Measurements from ENCODE around the gene CEP128.

CEP128 gene

DNA sequence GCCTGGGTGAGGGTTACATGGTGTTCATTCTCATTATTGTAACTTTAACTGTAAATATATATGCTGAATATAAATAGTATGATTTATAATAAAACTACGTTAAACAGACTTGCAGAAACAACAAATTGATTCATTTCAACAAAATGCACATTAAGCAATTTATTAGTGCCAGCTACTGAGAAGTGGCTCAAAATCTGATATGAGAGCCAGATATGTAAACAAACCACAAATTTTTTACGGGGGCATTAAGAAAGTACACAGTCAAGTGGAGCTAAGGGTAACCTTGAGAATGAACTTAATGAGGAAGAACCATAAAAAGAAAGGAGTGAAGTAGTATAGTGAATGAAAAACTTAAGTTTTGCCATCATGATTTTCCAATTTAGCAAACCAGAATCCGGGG, 40.3 kb downstream of the CEP128 start:
- in situ Hi-C loops (cut with MboI; ENCODE audit: low sequenced_read_pairs, unreplicated experiment) = no loop called here

DNA sequence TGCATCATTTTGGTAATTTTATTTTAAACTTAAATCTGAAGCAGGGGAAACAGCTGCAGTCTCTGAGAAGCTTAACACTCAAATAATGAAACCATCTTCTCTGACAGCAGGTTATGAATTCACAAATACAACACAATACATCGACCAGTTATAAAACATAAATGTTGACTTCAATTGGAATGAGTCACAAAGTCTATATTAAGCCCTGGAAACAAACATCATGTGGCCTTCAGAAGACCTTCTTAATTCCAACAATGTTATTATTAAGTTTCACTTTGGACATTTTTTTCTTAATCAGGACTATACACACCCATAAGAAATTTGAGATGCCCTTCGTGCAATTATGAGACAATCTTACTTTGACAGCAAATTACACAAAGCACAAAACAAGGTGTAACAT, 68.9 kb downstream of the CEP128 start:
- TF ChIP-seq CTCF (IDR thresholded peaks at IDR 0.05; ENCODE audit: borderline replicate concordance, control extremely low read depth, extremely low read depth, insufficient read depth, missing control alignments) = no peak
- in situ Hi-C loops (cut with MboI; ENCODE audit: low sequenced_read_pairs, unreplicated experiment) = loop anchor here (25.0 kb wide), 1 partner anchor 660 kb away; the partner anchor contains the start of gene DIO2
- no peak for DNase-seq (ENCODE audit: low spot score)

More for the DNA sequence above, 40.3 kb downstream of the CEP128 start:
- DNase-seq (ENCODE audit: low spot score) = no peak
- no peak for TF ChIP-seq CTCF (IDR thresholded peaks at IDR 0.05; ENCODE audit: borderline replicate concordance, control extremely low read depth, extremely low read depth, insufficient read depth, missing control alignments)

DNA sequence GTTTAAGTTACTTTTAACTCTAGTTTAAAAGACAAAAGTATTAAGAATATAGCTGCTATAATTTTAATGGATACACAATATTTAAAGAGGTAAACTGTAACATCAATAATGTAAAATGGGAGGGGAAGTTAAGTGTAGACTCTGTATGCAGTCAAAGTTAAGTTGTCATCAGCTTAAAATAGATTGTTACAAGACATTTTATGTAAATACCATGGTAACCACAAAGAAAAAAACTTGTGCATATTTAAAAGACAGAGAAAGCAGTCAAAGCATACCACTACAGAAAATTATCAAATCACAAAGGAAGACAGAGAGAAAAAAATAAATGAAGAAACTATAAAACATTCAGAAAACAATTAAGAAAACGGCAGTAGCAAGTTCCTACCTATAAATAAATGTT, 73.3 kb downstream of the CEP128 start:
- TF ChIP-seq CTCF (IDR thresholded peaks at IDR 0.05; ENCODE audit: borderline replicate concordance, control extremely low read depth, extremely low read depth, insufficient read depth, missing control alignments) = no peak
- in situ Hi-C loops (cut with MboI; ENCODE audit: low sequenced_read_pairs, unreplicated experiment) = loop anchor here (25.0 kb wide), 1 partner anchor 656 kb away; the partner anchor contains the start of gene DIO2
- DNase-seq (ENCODE audit: low spot score) = no peak

- no peak for TF ChIP-seq CTCF (IDR thresholded peaks at IDR 0.05; ENCODE audit: borderline replicate concordance, control extremely low read depth, extremely low read depth, insufficient read depth, missing control alignments)
- no peak for DNase-seq (ENCODE audit: low spot score)
- in situ Hi-C loops (cut with MboI; ENCODE audit: low sequenced_read_pairs, unreplicated experiment) = loop anchor here (25.0 kb wide), 1 partner anchor 655 kb away; the partner anchor contains the start of gene DIO2
Measured at GRCh38 chr14:80867798-80868197, 73.7 kb downstream of the CEP128 start.

- TF ChIP-seq CTCF (IDR thresholded peaks at IDR 0.05; ENCODE audit: borderline replicate concordance, control extremely low read depth, extremely low read depth, insufficient read depth, missing control alignments) = no peak
- DNase-seq (ENCODE audit: low spot score) = no peak
- in situ Hi-C loops (cut with MboI; ENCODE audit: low sequenced_read_pairs, unreplicated experiment) = loop anchor here (25.0 kb wide), 1 partner anchor 655 kb away; the partner anchor contains the start of gene DIO2
Measured at GRCh38 chr14:80867091-80867490, 74.4 kb downstream of the CEP128 start.

- no peak for TF ChIP-seq CTCF (IDR thresholded peaks at IDR 0.05; ENCODE audit: borderline replicate concordance, control extremely low read depth, extremely low read depth, insufficient read depth, missing control alignments)
- DNase-seq (ENCODE audit: low spot score) = no peak
- in situ Hi-C loops (cut with MboI; ENCODE audit: low sequenced_read_pairs, unreplicated experiment) = loop anchor here (25.0 kb wide), 1 partner anchor 653 kb away; the partner anchor contains the start of gene DIO2
Measured at GRCh38 chr14:80865565-80865964, 76.0 kb downstream of the CEP128 start.
